Measurements from ENCODE around the gene SLC9A3.

DNA sequence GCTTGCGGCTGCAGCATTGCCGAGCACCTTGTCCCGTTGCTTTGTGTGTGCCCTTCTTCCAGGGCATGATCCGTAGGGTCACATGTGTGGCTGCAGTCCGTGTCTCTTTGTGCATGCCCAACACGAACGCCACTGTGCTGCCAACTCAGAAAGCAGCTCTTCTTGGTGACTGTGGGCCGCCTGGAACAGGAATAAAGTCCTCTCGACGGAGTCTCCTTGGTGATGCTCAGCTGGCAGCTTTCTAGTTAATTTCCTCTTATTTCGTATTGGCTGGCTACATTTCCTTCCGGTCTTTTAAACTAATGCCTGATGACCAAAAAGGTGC, 75.5 kb downstream of the SLC9A3 start:
- TF ChIP-seq POLR2AphosphoS5 (IDR thresholded peaks at IDR 0.05; ENCODE audit: low read depth, low read length): no peak
- no peak for TF ChIP-seq POLR2A (IDR thresholded peaks at IDR 0.05; ENCODE audit: low read depth, low read length)
- TF ChIP-seq POU2F2 (IDR thresholded peaks at IDR 0.05; ENCODE audit: low read depth, low read length): no peak
